Posterior vena cava (tissue), 2 donors: Measurements from ENCODE around the gene SLC25A13. TPM values are rescaled to one million over a fixed set of nuclear protein-coding genes. Genes with fewer than 3 reads are reported as not detected.
"Not testable (repeated sequence)": the region's sequence is repeated elsewhere in the genome, so short reads cannot be mapped to it uniquely, and the experiment has no call there.

ENCODE experiments used
- DNase-seq: peaks from one replicate; pipeline ENCODE4 v3.0.0-alpha.2; 2020; ENCODE audit warnings: low spot score
- intact Hi-C, 2 donors: fragments of 100-400 bp; cut with DNase I; formaldehyde crosslinking; loops; one replicate each; pipeline versions ENCODE4 v1.14.1 to v1.14.2; 2022 to 2023
- total RNA-seq, 2 donors: library from RNA; stranded (reverse); fragmentation: NEBNext Ultra II Directional; extraction: Animal tissue kit (Norgen Biotek cat#: 25700); gene quantifications; one replicate each; pipeline ENCODE4 v1.2.1, GENCODE V29; 2021
- donor health status: DM: yes; HTN: yes; CAD: no.
- donor health status: DM: yes; HTN: yes; CAD: no.

SLC25A13 gene
- total RNA-seq, 2 donors from 2014 or later, result 26.4 to 27.3 TPM

- intact Hi-C loops, result no loop called here
Measured at GRCh38 chr7:96184783-96185182, 137.1 kb downstream of the SLC25A13 start.

GRCh38 chr7:96183163-96183670 is 138.7 kb downstream of the SLC25A13 start:
- intact Hi-C loops, result no loop called here
- no peak for DNase-seq

More at GRCh38 chr7:96184783-96185182, 137.1 kb downstream of the SLC25A13 start:
- DNase-seq, result no peak

GRCh38 chr7:96182424-96183158 is 139.3 kb downstream of the SLC25A13 start:
- no peak for DNase-seq

GRCh38 chr7:96181174-96181573 is 140.7 kb downstream of the SLC25A13 start:
- no peak for DNase-seq
- intact Hi-C loops, result no loop called here

More at GRCh38 chr7:96182424-96183158, 139.3 kb downstream of the SLC25A13 start:
- intact Hi-C loops, result no loop called here

GRCh38 chr7:96179837-96180236 is 142.1 kb downstream of the SLC25A13 start:
- DNase-seq, result no peak
- intact Hi-C loops, result no loop called here

GRCh38 chr7:96179341-96179740 is 142.6 kb downstream of the SLC25A13 start:
- DNase-seq, result no peak
- intact Hi-C loops, result no loop called here

GRCh38 chr7:96178581-96178980 is 143.3 kb downstream of the SLC25A13 start:
- DNase-seq, result no peak
- intact Hi-C loops, result no loop called here

GRCh38 chr7:96177353-96177752 is 144.5 kb downstream of the SLC25A13 start:
- intact Hi-C loops, result no loop called here
- DNase-seq, result no peak

- no peak for DNase-seq
- intact Hi-C loops, result no loop called here
Measured at GRCh38 chr7:96174812-96175211, 147.1 kb downstream of the SLC25A13 start.

GRCh38 chr7:96173781-96174180 is 148.1 kb downstream of the SLC25A13 start:
- DNase-seq, result no peak
- intact Hi-C loops, result no loop called here

- no peak for DNase-seq
- intact Hi-C loops, result no loop called here
Measured at GRCh38 chr7:96169439-96169838, 152.5 kb downstream of the SLC25A13 start.

GRCh38 chr7:96167424-96167823 is 154.5 kb downstream of the SLC25A13 start:
- no peak for DNase-seq
- intact Hi-C loops, result no loop called here

- DNase-seq, result no peak
- intact Hi-C loops, result no loop called here
Measured at GRCh38 chr7:96161897-96162296, 160.0 kb downstream of the SLC25A13 start.

GRCh38 chr7:96157856-96158255 is 164.0 kb downstream of the SLC25A13 start:
- DNase-seq, result no peak
- intact Hi-C loops, result no loop called here

GRCh38 chr7:96154506-96154905 is 167.4 kb downstream of the SLC25A13 start:
- DNase-seq, intact Hi-C loops: not testable (repeated sequence)

- intact Hi-C loops, result no loop called here
Measured at GRCh38 chr7:96152706-96153105, 169.2 kb downstream of the SLC25A13 start.

GRCh38 chr7:96151889-96152288 is 170.0 kb downstream of the SLC25A13 start:
- intact Hi-C loops, result no loop called here
- DNase-seq, result no peak

More at GRCh38 chr7:96152706-96153105, 169.2 kb downstream of the SLC25A13 start:
- DNase-seq, result no peak

- intact Hi-C loops, result no loop called here
- no peak for DNase-seq
Measured at GRCh38 chr7:96144260-96144526, 177.7 kb downstream of the SLC25A13 start.

- DNase-seq, result no peak
- intact Hi-C loops, result no loop called here
Measured at GRCh38 chr7:96143495-96144259, 178.2 kb downstream of the SLC25A13 start.

- intact Hi-C loops, result no loop called here
- DNase-seq, result no peak
Measured at GRCh38 chr7:96136600-96137239, 185.2 kb downstream of the SLC25A13 start.
